GM19452 (cell line): ENCODE measurements around the gene NCAPG.

Source experiments
- ATAC-seq: cut with Tn5 transposase; IDR thresholded peaks from one replicate; pipeline ENCODE4 v1.9.1; 2021; ENCODE audit not compliant: unreplicated experiment

The NCAPG gene

DNA sequence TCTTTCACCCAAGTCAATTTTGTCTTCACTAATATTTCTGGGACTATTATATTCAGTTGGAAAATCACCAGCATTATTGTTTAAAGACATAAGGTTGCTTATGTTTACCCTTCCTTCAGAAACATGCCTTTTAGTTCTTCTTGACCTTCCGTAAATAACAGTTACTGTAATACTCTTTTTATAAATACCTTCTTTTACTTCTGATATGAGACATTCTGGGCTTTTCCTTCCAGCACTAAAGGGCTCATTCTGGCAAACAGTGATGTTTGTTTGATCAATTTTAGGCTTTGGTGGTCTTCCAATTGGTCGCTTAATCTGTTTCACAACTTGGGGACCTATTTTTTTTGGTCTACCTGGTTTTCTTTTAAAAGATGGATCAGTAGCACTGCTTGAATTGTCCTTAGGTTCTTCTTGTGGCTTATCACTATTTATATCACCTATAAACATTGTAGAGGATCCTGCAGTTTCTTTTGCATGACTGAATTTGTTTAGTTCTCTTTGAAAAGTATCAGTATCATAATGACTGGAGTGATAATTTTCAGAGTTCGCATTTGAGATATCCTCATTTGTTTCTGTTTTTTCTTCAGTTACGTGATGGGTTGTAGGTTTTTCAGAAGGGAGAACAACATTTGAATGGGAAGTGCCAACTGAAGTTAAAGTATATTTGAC, 64.8 kb downstream of the NCAPG start:
- peak; percentile 88 for ATAC-seq

DNA sequence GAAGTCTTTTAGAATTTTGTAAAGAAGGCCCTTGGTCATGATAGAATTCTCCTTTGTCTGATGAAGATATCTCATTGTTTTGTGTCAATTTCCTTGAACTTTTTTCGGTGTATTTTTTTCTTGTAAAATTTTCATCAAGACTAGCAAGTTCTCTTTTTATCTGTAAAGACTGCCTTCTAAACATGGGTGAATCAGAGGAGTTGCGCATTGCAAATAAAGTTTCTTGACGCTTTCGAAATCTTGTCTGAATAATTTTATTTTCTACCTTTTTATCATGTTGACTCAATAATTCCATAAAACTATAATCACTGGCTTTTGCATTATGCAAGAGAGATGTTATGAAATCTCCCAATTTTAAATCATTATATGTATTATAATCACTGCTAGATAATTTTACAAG, 66.2 kb downstream of the NCAPG start:
- no peak for ATAC-seq

DNA sequence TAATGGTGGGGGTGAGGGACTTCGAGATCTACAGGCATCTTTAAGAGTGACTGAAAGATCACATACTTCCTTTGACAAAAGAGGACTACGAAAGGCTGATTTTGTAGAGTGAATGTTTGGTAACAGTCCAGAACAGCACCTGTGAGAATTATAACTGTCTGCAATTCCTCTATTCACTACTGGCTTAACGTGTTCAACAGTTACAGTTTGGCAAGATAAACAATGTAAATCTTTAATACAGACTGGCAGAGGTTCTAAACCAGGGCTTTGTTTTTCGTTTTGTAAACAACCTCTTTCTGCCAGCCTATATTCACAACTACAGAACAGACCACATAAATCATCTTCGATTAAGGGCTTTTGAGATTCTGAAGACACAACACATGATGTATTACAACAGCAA, 66.9 kb downstream of the NCAPG start:
- no peak for ATAC-seq

DNA sequence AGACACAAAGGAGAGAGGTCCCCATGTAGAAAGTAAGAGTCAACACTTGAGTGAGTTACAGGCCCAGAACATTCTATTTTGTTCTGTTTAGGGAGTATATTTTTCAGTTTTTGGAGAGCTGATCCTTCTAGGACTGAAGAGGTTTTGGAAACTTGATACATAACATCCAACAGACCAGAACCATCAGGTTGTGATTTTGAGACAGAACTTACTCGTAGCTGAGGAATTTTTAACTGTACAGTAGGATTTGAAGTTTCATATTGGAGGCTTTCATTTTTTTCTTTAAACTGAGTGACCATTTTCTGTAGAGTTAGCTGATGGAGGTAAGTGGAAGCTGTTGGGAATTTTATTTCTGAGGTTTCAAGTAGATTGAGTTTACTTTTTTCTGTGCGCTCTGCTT, 73.3 kb downstream of the NCAPG start:
- ATAC-seq, result no peak

DNA sequence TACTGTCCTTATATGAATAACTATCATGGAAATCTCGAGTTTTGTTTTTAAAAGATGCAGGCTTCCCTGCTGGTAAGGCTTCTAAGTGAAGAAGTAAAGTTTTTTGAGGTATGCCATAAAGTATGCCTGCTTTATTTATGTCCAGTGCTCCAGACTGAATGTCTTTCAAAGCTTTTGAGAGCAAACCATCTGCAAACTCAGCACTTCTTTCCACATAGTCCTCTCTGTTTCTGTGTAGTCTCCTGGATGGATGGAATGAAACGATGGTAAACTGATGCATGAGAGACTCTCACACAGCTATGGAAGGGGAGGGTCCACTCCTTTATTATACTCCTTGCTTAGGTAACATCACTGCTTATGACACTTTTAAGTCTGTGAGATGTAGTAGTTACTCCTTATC, 73.7 kb downstream of the NCAPG start:
- no peak for ATAC-seq

DNA sequence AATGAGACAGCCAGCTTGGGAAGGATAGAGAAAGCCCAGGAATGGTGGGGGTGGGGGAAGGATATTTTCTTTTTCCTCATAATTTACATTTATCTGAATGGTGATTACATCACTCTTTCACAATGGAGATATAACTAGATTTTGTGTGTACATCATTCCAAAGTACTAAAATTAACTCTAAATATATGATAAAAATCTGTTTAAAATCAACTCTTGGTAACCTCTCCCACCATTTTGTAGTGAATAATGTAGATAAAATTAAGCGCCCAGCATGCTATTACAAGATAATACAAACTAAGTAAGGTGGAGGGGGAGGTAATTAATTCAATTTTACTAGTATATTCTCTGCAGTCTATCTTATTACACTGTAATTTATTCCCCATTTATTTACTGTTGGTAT, 78.9 kb downstream of the NCAPG start:
- ATAC-seq, result no peak

DNA sequence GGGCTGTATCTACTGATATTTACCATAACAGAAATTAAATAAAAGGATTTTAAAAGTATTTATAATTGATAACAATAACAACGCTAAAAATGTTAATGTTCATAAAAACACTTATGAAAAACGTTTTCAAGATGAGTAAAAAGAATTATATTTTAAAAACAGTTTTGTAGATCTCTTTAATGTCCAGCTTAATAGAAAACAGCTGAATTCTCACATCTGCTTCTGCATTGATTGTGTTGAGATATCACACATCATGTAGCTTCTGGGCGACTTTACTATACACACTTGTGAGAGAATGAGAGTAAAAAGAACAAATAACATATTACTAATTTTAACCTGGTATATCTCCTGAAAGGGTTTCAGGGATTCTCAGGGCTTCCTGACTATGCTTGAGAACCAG, 83.6 kb downstream of the NCAPG start:
- ATAC-seq, result no peak
